IPS-18a (cell line): ENCODE measurements around the gene LHX4.

Experiments
- H3K27ac ChIP-seq: one replicate; pipeline ENCODE4 v1.5.1; 2013; ENCODE audit warnings: low read length
- H3K27me3 ChIP-seq: one replicate; pipeline ENCODE4 v1.6.1; 2013; ENCODE audit warnings: mild to moderate bottlenecking, low read length; ENCODE audit not compliant: control insufficient read depth, insufficient read depth
- H3K36me3 ChIP-seq: one replicate; pipeline ENCODE4 v1.6.1; 2013; ENCODE audit warnings: low read depth, low read length; ENCODE audit not compliant: control insufficient read depth
- H3K4me1 ChIP-seq: one replicate; pipeline ENCODE4 v1.6.1; 2013; ENCODE audit warnings: low read depth, low read length; ENCODE audit not compliant: control insufficient read depth
- H3K4me3 ChIP-seq: one replicate; pipeline ENCODE4 v1.5.1; 2013; ENCODE audit warnings: low read length
- H3K9ac ChIP-seq: one replicate; pipeline ENCODE4 v1.6.1; 2013; ENCODE audit warnings: mild to moderate bottlenecking, low read length, moderate library complexity
- H3K9me3 ChIP-seq: one replicate; pipeline ENCODE4 v1.6.1; 2013; ENCODE audit warnings: low read depth, low read length; ENCODE audit not compliant: control insufficient read depth

Gene LHX4

GRCh38 chr1:180249725-180250498 is 19.8 kb downstream of the LHX4 start:
- H3K4me3 ChIP-seq, result no peak overlapping the region
- H3K4me1 ChIP-seq, result peaks cover 19% of the 10 kb centered on the region
- H3K27ac ChIP-seq, result no peak overlapping the region

DNA sequence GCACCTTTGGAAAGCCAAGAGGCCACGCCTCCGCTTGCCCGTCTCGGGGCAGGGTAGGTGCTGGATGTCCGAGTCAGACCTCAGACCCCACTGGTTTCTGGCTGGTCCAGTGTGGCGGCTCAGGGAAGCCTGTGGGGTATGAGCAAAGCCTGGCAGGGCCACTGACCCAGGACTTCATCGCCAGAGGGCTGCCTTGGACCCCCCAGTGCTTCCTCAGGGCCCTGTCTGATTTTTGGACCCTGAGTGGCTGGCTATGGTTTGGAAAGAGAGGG is 20.4 kb downstream of the LHX4 start:
- no peak overlapping the region for H3K9ac ChIP-seq
- H3K4me1 ChIP-seq, result peaks cover 19% of the 10 kb centered on the region
- H3K27ac ChIP-seq, result no peak overlapping the region
- H3K4me3 ChIP-seq, result no peak overlapping the region
- no peaks in the 10 kb centered on the region for H3K9me3 ChIP-seq
- H3K27me3 ChIP-seq, result no peaks in the 10 kb centered on the region
- H3K36me3 ChIP-seq, result no peaks in the 10 kb centered on the region

More at GRCh38 chr1:180249725-180250498, 19.8 kb downstream of the LHX4 start:
- Histone ChIP-seq H3K9me3 (no peaks in the 10 kb centered on the region), H3K9ac (no peak overlapping the region), H3K36me3 (no peaks in the 10 kb centered on the region), H3K27me3 (no peaks in the 10 kb centered on the region)

DNA sequence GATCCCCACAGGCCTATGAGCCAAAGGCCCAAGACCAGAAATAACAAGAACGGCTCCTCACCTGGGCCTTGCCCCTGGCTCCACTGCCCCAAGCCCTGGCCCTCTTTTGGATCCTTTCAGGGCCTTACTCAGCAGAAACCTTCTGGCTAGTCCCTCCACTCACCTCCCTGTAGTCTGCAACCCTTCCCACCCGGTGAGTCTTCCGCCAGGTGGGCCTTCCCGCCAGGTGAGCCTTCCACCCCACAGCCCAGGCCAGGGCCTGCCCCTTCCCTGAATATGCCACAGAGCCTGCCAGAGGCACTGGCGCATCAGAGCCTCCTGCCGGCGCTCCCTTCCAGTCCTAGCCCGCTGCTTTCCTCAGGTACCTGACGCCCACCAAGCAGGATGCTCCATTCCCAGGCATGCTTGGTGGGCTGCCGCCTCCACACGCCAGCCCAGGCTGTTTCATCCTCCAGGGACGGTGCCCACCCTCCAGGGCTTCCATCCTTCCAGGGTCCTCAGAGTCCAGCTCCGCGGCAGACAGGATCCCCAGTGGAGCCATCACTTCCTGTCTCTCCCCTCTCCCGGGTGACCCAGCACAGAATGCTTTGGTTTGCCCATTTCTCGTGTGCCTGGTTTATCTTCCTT is 20.9 kb downstream of the LHX4 start:
- H3K27ac ChIP-seq, result no peak overlapping the region
- no peak overlapping the region for H3K4me3 ChIP-seq
- H3K36me3 ChIP-seq, result no peaks in the 10 kb centered on the region
- no peak overlapping the region for H3K9ac ChIP-seq
- H3K4me1 ChIP-seq, result peaks cover 19% of the 10 kb centered on the region
- H3K9me3 ChIP-seq, result no peaks in the 10 kb centered on the region
- H3K27me3 ChIP-seq, result no peaks in the 10 kb centered on the region

GRCh38 chr1:180251526-180252305 is 21.7 kb downstream of the LHX4 start:
- Histone ChIP-seq H3K9ac (no peak overlapping the region), H3K4me1 (peaks cover 21% of the 10 kb centered on the region)

DNA sequence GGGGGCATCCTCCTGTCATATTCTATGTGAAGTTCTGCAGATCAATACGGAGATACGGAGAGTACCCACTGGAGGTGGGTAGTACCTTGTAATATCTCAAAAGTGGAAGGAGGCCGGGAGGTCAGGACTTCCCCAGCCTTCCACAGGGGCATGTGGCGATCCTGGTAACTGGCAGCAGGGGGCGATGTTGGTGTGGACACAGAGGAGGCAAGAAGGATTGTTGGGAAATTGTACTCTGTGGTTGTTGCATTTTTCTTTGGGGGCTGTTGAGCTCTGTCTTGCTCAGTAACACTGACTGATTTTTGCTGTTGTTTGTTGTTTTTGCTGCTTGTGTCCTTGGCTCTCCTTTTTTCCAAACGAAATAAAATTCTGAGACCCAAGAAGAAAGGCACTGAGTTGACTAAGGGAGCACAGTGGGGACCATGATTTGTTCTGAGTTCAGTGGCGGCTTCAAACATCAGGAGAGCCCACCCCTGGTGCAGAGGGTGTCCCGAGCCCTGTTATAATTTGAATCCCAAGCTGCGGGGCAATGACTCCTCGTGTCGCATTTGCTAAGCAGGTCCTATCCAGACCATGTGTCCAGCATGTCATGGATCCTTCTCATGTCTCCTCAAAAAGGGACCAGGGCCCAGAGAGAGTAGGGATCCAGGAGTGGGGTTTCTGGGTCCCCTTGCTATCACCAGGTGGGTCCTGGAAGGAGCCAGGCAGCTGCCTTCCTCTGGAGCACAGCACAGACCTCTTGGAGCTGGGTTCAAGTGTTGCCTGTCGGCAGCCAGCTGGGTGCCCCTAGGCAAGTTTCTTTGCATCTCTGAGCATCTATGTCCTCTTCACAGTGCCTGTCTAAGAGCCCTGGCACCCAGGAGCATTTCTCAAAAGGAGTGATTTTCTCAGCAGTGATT is 22.8 kb downstream of the LHX4 start:
- H3K27ac ChIP-seq, result no peak overlapping the region
- H3K4me1 ChIP-seq, result peaks cover 16% of the 10 kb centered on the region
- no peaks in the 10 kb centered on the region for H3K9me3 ChIP-seq
- no peaks in the 10 kb centered on the region for H3K36me3 ChIP-seq
- no peak overlapping the region for H3K9ac ChIP-seq
- H3K27me3 ChIP-seq, result no peaks in the 10 kb centered on the region
- no peak overlapping the region for H3K4me3 ChIP-seq

More at GRCh38 chr1:180251526-180252305, 21.7 kb downstream of the LHX4 start:
- Histone ChIP-seq H3K4me3 (no peak overlapping the region), H3K36me3 (no peaks in the 10 kb centered on the region), H3K27me3 (no peaks in the 10 kb centered on the region), H3K27ac (no peak overlapping the region), H3K9me3 (no peaks in the 10 kb centered on the region)

DNA sequence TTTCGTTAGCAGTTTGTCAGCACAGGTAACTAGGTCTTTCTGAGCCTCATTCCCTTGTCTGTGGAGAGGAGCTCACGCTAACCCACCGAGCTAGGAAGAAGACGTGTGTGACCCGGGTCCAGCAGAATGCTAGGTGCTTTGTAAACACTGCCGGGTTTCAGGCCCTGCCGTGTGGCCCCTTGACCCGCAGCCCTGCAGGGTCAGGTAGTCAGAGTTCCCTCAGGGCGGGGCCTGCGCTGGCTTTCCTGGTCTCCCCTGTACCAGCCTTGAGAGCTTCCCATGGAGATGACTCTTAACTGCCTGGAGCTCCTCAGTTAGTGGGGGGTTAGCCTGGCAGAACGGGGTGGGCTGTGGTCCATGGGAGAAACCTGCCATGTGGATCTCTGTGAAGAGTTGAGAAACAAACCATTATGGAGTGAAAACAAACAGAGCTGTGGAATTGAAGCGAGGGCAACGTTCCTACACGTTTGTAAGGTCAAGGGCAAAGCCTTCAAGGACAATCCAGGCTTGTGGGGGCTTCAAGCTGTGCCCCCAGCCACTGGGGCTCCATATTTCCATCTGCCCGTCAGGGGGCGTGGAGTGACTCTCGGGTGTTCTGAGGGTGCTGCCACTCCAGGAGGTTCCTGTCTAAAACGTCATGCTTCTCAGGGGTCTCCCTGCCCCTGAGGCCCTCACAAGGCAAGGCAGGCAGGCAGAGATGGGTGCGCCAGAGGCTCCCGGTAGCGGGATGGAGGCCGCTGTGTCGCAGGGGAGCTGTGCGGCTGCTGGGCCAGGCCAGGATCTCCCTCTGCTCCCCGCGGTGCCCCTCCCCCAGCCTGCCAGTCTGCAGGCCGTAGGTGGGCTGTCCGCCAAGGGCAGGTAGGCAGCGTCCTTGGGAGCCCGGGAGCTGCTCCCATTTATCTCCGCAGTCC is 23.8 kb downstream of the LHX4 start:
- H3K36me3 ChIP-seq, result no peaks in the 10 kb centered on the region
- peaks cover 16% of the 10 kb centered on the region for H3K4me1 ChIP-seq
- no peak overlapping the region for H3K9ac ChIP-seq
- no peak overlapping the region for H3K4me3 ChIP-seq
- no peaks in the 10 kb centered on the region for H3K9me3 ChIP-seq
- H3K27ac ChIP-seq, result no peak overlapping the region
- H3K27me3 ChIP-seq, result no peaks in the 10 kb centered on the region

DNA sequence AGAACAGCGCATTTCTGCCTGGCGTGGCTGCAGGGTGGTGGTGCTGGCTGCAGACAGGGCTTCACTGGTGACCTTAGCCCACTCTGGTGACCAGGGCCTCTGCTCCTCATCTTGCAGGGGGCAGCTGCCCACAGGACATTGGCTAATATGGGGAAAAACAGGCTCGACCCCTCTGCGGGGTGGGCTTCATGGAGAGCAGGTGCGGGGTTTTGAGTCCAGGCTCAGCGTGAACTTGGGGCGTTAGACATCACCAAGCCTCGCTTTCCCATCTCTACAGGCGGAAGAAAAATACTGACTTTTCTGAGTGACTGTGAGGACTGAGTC is 24.4 kb downstream of the LHX4 start:
- Histone ChIP-seq H3K27me3 (no peaks in the 10 kb centered on the region), H3K4me3 (no peak overlapping the region)

DNA sequence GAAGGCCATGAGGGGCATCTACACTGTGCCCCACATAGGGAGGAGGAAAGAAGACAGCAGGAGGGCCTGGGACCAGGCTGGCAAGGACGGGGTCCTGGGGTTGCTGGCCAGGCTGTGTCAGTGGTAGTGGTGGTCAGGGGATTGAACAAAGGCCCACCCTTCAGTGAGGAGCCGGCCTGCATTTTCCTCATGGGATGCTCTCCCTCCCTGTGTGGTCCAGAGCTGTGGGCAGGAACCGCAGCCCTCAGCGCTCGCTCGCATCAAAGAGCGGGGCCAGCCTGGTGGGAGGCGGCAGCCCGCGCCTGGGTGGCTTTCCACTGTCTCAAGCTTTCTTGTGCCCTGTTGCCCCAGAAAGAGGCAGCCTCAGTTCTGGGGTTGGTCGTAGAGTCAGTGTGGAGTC is 24.8 kb downstream of the LHX4 start:
- Histone ChIP-seq H3K27me3 (no peaks in the 10 kb centered on the region), H3K4me1 (peaks cover 11% of the 10 kb centered on the region), H3K4me3 (no peak overlapping the region), H3K36me3 (no peaks in the 10 kb centered on the region), H3K27ac (no peak overlapping the region), H3K9ac (no peak overlapping the region), H3K9me3 (no peaks in the 10 kb centered on the region)

More for the DNA sequence above, 24.4 kb downstream of the LHX4 start:
- Histone ChIP-seq H3K4me1 (peaks cover 14% of the 10 kb centered on the region), H3K27ac (no peak overlapping the region), H3K36me3 (no peaks in the 10 kb centered on the region), H3K9ac (no peak overlapping the region), H3K9me3 (no peaks in the 10 kb centered on the region)

DNA sequence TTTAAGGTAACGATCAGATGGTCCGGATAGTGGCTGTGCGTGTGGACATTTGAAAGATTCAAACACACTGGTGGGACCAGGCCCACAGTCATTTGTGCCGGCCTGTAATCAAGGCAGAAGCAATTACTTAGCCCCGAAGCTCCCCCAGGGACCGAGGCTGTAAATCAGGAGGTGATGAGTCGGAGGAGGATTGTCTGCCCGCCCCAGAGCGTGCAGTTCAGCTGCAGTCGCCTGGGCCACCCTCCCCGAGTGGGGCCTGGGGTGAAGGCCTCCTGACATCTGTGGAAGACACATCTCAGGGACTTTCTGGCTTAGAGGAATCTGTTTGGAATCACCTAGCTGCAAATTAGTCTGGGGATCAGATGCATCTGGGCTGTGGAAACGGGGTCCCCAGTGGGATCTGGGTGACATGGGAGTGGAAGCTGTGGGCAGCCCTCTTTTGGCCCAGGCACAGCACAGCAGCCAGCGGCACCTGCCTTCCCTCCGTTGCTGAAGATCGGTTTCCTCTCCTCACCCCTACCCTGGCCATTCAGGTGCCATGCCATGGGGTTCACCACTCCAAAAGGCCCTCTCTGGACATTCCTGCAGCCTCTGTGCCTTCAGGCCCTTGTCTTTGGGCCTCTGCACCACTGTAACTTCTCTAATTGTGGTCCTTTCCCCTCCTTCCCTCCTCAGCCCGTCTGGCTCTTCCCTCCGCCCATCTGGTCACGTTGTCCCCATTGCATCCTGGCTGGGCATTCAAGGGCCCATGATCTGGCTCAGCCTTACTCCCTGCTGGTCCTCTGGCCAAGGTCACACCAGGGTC is 25.7 kb downstream of the LHX4 start:
- Histone ChIP-seq H3K27ac (no peak overlapping the region), H3K27me3 (no peaks in the 10 kb centered on the region), H3K4me1 (peaks cover 11% of the 10 kb centered on the region), H3K9me3 (no peaks in the 10 kb centered on the region), H3K9ac (no peak overlapping the region), H3K4me3 (no peak overlapping the region), H3K36me3 (no peaks in the 10 kb centered on the region)

- Histone ChIP-seq H3K27ac (no peak overlapping the region), H3K36me3 (no peaks in the 10 kb centered on the region), H3K27me3 (no peaks in the 10 kb centered on the region), H3K4me3 (no peak overlapping the region), H3K4me1 (peaks cover 11% of the 10 kb centered on the region), H3K9me3 (no peaks in the 10 kb centered on the region), H3K9ac (no peak overlapping the region)
Observed at GRCh38 chr1:180256341-180257027, 26.4 kb downstream of the LHX4 start.
